Left ventricle myocardium superior (tissue), 1 donor: ENCODE measurements around the gene IMP3. TPM values are rescaled to one million over a fixed set of nuclear protein-coding genes. Genes with fewer than 3 reads are reported as not detected.
"Not testable (repeated sequence)": the region's sequence is repeated elsewhere in the genome, so short reads cannot be mapped to it uniquely, and the experiment has no call there.

Experiments used
- ATAC-seq: fragments of 200-7000 bp; cut with Tn5 transposase; one replicate; pipeline ENCODE4 v1.9.1; 2020; ENCODE audit warnings: mild to moderate bottlenecking, moderate library complexity
- DNase-seq: peaks from one replicate; pipeline ENCODE4 v3.0.0-alpha.2; 2020
- intact Hi-C: fragments of 100-400 bp; cut with micrococcal nuclease; formaldehyde crosslinking; loops from one replicate; pipeline ENCODE4 v1.11.0; 2022
- total RNA-seq: library from RNA; stranded (reverse); fragmentation: NEBNext Ultra II Directional; extraction: Animal tissue kit (Norgen Biotek cat#: 25700); gene quantifications from one replicate; pipeline ENCODE4 v1.2.1, GENCODE V29; 2021
- donor health status: DM: no; HTN: yes; CAD: no; lungs with severe emphysema.

Gene IMP3
- total RNA-seq, 1 donor from 2014 or later: 45.3 TPM

DNA sequence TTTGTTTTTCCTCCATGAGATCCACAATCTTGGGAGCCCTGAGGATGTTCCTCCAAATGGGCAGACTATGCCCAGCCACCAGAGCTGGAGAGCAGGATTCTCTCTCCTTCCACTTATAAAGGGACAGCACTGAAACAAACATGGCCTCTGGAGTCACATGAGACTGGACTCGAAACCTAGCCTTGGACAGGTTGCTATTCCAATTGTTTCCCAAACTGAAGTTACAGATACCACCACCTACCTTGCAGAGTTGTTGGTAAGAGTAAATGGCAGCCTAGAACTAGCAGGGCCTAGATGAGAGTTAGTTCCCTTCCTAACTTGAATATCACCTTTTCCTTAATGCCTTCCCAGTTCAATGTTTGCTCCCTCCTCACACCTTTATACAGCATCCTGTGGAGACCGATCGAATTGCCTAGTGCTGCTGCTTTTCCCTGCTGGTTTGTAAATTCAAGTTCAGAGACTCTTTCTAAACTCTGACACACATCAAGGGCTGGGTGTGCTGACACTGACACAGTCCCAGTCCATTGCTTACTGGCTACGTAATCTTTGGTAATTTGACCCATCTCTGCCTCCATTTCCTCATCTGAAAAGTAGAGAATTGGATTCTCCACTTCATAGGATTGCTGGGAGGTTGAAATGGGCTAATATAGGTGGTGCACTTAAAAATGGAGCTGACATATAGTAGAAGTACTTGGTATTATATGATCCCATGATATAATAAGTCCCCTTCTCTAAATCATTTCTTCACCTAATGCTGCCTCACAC is 2.6 kb downstream of the IMP3 start:
- ATAC-seq (no peak), DNase-seq (no peak)
- intact Hi-C loops: no loop called here

DNA sequence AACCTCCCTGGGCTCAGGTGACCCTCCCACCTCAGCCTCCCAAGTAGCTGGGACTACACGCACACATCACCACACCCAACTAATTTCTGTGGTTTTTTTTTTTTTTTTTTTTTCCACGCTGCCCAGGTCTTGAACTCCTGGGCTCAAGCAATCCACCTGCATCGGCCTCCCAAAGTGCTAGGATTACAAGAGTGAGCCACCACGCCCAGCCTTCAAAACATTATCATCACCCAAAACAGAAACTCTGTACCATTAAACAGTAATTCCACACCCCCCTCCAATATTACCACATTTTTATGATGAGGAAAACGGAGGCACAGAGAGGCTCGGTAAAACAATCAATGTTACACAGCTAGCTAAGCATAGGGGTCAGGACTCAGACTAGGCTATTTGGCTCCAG is 4.0 kb downstream of the IMP3 start:
- DNase-seq: no peak
- intact Hi-C loops: no loop called here
- ATAC-seq: no peak

DNA sequence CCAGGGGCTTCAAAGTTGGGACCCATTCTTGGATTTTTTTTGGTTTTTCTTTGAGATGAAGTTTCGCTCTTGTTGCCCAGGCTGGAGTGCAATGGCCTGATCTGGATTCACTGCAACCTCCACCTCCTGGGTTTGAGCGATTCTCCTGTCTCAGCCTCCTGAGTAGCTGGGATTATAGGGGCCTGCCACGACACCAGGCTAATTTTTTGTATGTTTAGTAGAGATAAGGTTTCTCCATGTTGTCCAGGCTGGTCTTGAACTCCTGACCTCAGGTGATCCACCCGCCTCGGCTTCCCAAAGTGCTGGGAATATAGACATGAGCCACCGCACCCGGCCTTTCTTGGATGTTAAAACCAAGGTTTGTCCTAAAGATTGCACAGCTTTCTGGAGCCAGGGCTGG is 6.1 kb downstream of the IMP3 start:
- intact Hi-C loops, ATAC-seq, DNase-seq: not testable (repeated sequence)

DNA sequence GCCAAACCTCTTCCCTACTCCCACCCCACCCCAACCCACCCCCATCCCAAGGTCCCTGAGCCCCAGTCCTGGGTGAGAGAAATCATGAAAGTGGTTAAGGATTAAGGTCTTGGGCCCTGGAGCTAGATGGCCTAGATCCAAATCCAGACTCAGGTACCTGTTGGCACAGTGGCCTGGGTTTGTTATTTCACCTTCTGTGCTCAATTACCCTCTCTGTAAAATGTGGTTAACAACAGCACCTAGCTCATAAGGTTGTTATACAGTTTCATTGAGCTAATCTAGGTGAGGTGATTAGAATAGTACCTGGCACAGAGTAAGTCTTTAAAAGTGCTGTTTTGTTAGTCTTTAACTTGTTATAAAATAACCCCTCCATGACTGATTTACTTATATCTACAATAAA is 8.1 kb downstream of the IMP3 start:
- no peak for DNase-seq

DNA sequence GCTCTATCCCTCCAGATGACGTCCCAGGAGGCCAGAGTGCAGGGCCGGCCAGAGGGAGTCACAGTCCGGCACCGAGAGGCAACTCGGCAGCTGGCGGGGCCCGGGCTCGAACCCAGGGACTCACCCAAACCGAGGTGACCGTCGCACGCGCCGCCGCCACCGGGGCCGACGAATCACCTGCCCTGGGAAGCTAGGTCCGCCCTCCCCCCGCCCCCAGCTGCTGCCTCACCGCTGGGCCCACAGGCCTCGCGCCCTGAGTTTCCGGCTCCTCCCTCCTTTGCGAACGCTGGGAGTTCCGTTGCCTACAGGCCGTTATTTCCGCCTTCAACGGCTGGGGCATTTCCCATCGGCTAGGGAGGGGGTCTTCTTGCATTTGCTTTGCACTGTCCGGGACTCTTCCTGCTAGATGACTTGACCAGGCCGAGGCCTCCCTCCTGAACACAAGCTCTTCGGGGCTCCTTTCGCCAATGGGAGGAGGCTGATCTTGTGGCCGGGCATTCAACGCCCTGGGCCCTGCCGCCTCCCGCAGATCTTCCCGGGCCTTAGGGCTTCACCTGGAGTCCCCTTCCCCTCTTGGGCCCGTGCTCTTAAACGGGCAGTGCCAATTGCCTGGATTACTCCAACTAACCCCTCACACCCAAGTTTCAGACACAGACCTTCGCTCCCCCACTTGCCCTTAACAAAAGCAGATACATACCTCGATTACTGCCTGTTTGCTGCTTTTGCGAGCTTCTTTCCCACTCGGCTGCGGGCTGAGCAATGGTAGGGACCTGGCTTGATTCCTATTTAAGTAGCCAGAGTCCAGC is 14.3 kb downstream of the IMP3 start, which contains the start of gene SNUPN:
SNUPN (minus strand) TSS at position 184 of the 806 bp plus-strand sequence. CDS start 4,674 bp downstream, outside the sequence.
- intact Hi-C loops: no loop called here
- DNase-seq: peak; percentile 97

More for the DNA sequence above, 8.1 kb downstream of the IMP3 start:
- ATAC-seq: no peak
- intact Hi-C loops: no loop called here

DNA sequence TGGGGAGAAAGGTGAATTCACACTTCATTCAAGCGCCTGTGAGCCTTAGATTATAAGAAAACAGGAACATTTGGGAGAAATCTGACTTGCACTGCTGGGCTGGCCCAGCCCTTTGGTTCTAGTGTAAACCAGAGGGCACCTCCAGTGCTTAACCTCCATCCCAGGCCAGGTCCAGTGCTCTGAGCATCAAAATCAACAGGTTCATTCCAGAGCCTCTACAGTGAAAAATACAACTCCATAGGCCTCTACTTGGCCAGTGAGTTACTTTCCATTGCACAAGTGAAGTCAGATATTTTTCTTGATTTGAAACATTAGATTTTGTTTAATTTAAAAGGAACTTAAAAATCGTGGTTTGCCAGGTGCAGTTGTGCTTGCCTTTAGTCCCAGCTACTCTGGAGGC is 17.5 kb downstream of the IMP3 start:
- DNase-seq: no peak
- no peak for ATAC-seq
- intact Hi-C loops: no loop called here

More for the DNA sequence above, 14.3 kb downstream of the IMP3 start, which contains the start of gene SNUPN:
- ATAC-seq: peak; percentile 95

DNA sequence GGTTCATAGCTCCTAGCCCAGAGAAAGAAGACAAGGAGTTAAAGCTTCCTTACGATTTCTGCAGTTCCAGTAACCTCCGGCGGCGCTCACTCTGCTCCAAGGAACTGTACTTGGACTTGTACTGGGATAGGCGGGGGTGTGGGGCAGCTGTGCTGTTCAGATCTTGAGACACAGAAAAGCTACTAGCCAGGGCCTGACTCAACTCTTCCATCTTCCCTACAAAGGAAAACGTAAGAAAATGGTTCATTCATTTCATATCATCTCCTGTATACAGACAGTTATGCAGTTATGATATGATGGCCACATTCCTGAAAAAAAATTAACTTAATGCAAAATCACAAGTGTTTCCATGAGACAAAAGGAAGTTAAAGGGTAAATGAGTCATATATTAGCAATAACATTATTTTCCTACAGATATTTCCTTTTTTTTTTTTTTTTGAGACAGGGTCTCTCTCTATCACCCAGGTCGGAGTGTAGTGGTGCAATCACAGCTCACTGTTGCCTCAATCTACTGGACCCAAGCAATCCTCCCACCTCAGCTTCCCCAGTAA is 19.1 kb downstream of the IMP3 start:
- DNase-seq: peak; percentile 81
- intact Hi-C loops: no loop called here
- peak; percentile 70 for ATAC-seq

DNA sequence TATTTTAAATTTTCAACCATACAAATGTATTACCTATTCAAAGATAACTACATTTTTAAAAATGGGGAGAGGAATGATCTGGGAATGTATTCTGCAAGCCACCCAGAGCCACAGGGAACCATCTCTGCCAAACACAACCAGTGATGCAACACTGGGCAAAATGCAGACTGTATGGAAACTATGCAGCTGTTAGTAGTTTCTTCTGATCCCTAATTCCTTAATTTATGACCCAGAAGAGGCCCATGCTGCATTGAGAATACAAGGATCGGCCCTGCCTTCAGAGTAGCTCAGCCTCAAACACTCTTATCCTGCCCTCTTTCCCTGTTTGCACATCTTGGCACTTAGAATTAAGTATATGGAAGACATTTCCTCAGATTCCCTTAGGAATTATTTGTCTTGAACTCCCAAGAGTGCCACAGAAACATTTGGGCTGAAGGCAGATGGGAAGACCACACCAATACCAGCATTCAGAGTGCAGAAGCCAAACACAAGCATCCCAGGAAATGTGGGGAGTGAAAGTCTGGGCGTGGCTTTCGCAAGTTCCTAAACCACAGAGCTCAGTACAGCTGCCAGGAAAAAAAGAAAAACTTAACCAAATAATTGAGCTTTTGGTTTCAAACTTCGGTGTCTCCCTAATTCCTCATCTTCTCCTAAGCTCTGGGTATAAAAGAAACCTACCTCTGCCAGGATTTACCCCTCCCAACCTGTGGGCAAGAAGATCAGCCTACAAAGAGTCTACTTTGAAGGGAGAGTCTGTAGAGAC is 19.8 kb downstream of the IMP3 start:
- intact Hi-C loops: no loop called here
- ATAC-seq: peak; percentile 68

DNA sequence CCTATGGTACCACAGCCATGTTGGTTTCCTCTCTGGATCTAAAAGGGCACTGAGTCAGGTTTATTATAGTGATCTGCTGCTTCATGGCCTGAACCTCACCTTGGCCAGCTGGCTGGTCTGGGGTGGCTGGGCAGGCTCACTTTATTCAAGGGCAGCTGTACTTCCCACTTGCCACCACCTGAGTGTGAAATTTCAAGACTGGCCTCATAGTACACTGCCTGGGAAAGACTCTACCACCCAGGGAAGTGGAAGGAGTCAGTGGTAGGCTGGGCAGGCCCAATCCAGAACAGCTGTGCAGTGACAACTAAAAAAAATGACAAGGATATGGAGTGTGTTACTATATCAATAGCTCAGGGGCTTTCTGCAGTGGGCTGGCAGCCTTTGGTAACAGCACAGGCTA is 23.3 kb downstream of the IMP3 start:
- intact Hi-C loops: no loop called here
- ATAC-seq: no peak
- DNase-seq: no peak

More for the DNA sequence above, 19.8 kb downstream of the IMP3 start:
- no peak for DNase-seq

DNA sequence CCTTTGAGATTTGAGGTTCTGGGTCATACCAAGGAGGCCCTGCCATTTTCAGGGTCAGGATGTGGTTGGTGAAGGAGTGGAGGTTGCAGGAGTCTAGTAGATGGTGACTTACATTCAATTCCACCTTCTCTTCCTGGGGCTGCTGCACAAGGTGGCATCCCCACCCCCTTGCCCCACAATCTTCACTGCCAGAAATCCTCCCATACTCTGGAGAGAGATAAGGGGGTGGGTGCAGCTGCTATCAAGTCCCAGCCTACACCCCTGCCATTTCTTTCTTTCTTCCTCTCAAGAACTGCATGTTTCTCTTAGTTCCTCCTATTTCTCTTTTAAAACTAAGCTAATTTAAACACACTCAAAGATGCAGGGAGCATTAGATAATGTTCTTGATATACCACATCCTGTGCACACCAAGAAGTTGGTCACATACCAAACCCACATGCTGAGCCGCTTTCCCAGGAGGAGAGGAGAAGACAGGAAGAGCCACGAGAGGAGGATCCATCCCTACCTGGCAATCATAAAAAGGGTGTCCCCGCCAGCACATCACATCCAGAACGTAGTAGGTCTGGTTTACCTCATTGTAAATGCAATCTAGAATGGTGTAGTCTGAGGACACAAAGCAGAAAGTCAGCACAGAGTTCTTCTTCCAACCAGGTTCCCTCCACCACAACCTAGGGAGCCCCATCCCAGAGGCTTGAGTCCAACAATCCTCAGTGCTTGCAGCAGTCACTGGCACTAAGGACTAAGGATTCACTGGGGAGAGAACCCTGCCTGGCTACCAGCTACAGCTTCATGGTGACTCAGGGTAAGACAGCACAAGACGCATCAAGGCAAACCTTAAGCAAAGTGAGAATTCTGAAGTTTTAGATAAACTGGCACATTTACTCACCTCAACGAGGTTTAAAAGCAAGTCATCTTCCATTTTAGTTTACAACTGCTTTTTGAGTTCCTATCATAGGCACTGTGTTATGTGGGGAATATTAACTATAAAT is 33.0 kb downstream of the IMP3 start:
- no peak for ATAC-seq
- no peak for DNase-seq
- intact Hi-C loops: no loop called here

DNA sequence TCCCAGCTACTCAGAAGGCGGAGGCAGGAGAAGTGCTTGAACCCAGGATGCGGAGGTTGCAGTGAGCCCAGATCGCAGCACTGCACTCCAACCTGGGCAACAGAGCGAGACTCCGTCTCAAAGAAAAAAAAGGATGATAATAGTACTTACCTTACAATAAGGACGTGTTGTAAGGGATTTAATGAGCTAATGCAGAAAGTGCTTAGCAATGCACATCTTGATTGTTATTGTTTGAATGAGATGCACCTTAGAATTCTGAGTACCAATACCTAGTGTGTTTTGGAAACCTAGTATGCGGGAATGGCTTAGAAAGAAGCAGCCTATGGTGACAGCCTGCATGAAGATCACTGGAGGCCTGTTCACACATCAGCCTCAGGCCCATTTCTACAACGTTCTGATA is 34.0 kb downstream of the IMP3 start:
- no peak for ATAC-seq
- intact Hi-C loops: no loop called here
- no peak for DNase-seq

DNA sequence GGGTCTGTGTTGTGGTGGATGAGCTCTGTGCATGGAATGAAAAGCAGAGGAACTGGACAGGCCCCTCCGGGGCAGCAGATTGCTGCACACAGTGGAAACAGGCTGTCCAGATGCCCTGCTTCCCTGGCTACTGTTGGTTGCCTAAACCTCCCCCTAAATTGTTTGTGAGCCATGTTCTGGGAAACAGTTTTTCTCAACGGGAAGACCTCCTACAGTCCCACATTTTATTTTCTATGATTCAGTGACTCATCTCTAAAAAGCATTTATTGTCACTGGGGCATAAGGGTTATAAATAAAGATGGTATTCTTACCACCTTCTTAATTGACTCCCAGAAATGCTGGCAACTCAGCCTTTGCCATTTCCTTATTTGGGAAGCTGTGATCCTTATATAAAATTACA is 40.6 kb downstream of the IMP3 start:
- ATAC-seq: no peak
- intact Hi-C loops: no loop called here
- no peak for DNase-seq

DNA sequence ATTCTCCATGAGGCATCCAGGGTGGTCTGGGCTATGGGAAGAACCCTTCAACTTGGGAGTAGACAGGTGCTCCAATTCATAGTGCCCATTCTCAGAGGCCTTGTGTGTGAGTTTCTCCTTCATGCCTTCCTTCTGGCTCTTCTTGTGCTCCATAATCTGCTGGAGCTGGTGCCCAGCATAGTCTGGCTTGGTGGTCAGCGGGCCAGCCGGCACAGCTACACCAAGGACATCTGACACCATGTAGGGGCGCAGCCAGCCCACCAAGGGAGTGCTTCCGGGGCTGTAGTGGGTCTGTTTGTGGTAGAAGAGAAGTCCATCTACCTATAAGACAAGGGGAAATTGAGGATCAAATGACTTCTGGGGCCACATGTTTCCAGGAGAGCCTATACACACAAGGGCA is 41.7 kb downstream of the IMP3 start:
- DNase-seq: no peak
- intact Hi-C loops: no loop called here
- no peak for ATAC-seq

DNA sequence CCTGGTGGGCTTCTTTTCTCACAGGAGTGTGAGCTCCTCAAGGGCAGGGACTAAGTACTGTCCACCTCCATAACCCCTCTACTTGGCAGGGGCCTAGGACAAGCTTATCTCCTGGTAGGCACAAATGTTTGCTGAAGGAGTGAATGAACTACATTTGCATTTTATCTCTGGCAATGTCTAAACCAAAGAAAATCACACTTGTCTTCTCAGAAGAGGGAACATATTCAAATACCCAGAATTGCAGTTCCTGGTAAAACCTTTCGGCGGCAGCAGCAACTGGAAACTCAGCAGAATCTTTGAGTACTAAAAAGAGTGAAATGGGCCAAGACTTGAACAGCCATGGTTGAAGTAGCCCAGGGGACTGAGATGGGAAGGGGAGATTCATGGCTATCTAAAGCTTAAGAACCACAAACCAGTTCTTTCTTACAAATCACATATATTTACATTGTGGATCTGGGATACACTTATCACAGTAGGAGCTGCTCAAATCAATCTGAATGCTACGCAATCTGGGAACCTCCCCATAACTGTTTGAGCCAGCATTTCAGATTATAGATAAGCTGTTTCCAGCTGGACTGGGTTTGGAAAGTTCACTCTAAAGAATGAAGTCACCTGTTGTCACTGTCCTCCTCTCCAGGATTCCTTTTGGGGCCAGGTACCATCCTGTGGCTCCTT is 42.2 kb downstream of the IMP3 start:
- intact Hi-C loops: no loop called here
- DNase-seq (no peak), ATAC-seq (peak; percentile 16)

DNA sequence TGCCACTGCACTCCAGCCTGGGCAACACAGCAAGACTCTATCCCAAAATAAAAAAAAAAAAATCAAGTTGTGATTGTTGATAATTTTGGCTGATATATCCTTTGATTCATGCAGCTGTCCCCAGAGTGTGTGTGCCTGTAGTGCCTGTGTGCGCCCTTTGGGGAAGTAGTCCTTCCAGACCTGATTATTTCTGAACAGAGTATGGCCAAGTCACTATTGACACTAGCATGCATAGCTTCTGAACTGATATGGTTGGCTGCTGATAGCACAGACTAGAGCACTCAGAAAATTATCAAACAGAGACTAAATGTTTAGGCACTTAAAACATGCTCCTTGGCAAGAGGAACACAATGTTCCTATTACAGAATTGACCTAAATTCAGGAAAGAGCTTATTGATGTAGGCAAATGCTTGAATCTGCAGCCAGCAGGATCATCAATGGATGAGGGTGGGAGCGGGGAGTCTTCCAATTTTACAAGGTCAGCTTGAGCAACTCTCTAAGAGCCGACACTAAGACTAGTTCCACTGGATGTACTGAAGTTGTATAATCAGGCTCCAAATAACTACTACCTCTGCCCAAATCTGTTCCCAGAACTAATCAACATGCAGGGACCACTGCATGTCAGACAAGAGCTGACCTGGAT is 43.2 kb downstream of the IMP3 start:
- DNase-seq: no peak
- intact Hi-C loops: no loop called here
- ATAC-seq: peak; percentile 45

DNA sequence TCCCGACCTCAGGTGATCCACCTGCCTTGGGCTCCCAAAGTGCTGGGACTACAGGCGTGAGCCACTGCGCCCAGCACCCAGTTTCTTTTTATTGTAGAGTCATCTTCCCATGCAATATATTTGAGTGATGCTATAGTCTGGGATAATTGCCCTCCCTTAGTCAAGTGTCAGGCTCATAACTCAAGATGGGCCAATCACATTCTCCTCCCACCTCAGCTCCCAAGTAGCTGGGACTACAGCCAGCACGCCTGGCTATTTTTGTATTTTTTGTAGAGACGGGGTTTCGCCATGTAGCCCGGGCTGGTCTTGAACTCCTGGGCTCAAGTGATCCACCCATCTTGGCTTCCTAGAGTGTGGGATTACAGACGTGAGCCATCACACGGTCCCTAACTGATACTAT is 45.7 kb downstream of the IMP3 start:
- intact Hi-C loops: no loop called here
- ATAC-seq (peak; percentile 68), DNase-seq (no peak)

DNA sequence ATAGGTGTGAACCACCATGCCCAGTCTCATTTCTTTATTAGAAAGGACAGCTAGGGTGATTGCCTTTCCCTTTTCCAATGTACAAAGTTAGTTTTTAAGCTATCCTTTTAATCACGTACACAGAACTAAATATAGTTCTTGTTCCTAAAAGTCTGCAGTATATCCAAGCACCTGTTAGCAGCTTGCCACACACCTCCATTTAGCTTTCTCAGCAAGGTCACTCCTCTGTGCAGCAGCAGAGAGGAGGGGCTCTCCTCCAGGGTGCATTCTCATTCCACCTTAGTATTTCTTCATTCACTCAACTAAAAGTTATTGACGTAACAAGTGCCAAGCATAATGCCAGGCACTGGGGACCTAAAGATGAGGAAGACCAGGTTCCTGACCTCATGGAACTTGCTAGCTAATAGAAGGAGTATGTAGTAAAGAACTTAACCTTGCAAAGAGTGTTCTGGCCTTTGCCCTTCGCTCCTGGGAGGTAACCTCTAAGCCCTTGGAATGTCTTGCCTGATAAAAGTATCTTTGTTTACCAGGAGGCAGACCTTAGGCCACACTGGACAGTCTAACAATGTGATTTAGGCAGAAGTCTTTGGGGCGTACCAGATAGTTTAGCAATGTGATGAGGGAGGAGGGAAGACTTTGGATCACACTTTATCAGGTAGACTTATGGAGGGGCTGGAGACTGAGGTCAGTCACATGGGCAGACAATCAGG is 48.2 kb downstream of the IMP3 start:
- intact Hi-C loops: no loop called here
- no peak for DNase-seq
- peak; percentile 69 for ATAC-seq
